HepG2 (cell line): ENCODE results near the gene ADRA2B. TPM values are rescaled to one million over a fixed set of nuclear protein-coding genes. Genes with fewer than 3 reads are reported as not detected.

Source experiments
- AGO2 ChIP-seq: fragments of 200-400 bp; formaldehyde crosslinking; optimal IDR thresholded peaks from 2 replicates; pipeline ENCODE3; 2017; ENCODE audit warnings: mild to moderate bottlenecking, low read depth, low read length, moderate library complexity
- ATM ChIP-seq: fragments of 450-650 bp; IDR thresholded peaks from 2 replicates; pipeline ENCODE4 v1.7.1; 2017; ENCODE audit warnings: mild to moderate bottlenecking, borderline replicate concordance
- HHEX ChIP-seq: IDR thresholded peaks from 2 replicates; pipeline ENCODE4 v1.6.1; 2016; ENCODE audit warnings: control low read depth
- HOXD1 ChIP-seq: sonication (generic); formaldehyde crosslinking; IDR thresholded peaks from 2 replicates; pipeline ENCODE4 v1.5.0; 2020; ENCODE audit warnings: missing genetic modification reagents
- IRF2 ChIP-seq: IDR thresholded peaks from 2 replicates; pipeline ENCODE4 v1.6.1; 2018; ENCODE audit warnings: missing genetic modification reagents, missing compliant biosample characterization
- LCORL ChIP-seq, 2 experiments: fragments of 450-650 bp in 1 of 2; sonication (generic) in 1 of 2; formaldehyde crosslinking in 1 of 2; IDR thresholded peaks; 2 replicates each; pipeline versions ENCODE4 v1.5.0 to v1.6.1; 2017 to 2020; ENCODE audit warnings: antibody characterized with exemption in 1 of 2, missing genetic modification reagents in 1 of 2
- NONO ChIP-seq, 2 experiments: fragments of 450-650 bp in 1 of 2; sonication (generic) in 1 of 2; formaldehyde crosslinking in 1 of 2; IDR thresholded peaks in 1 of 2; conservative IDR thresholded peaks in 1 of 2; 2 replicates each; pipeline versions ENCODE4 v1.6.1 to v1.8.0; 2017 to 2022; ENCODE audit warnings: mild to moderate bottlenecking in 1 of 2, missing genetic modification reagents in 1 of 2, moderate library complexity in 1 of 2
- PLRG1 ChIP-seq: fragments of 450-650 bp; conservative IDR thresholded peaks from 2 replicates; pipeline ENCODE4 v1.6.1; 2016
- SALL1 ChIP-seq: sonication (generic); formaldehyde crosslinking; IDR thresholded peaks from 2 replicates; pipeline ENCODE4 v1.8.0; 2022; ENCODE audit warnings: mild to moderate bottlenecking, missing genetic modification reagents
- YEATS2 ChIP-seq: sonication (generic); formaldehyde crosslinking; IDR thresholded peaks from 2 replicates; pipeline ENCODE4 v1.4.0; 2020; ENCODE audit warnings: missing genetic modification reagents, borderline replicate concordance
- YEATS4 ChIP-seq: sonication (generic); formaldehyde crosslinking; IDR thresholded peaks from 2 replicates; pipeline ENCODE4 v1.4.0; 2020; ENCODE audit warnings: missing genetic modification reagents, borderline replicate concordance
- ZNF431 ChIP-seq: sonication (generic); formaldehyde crosslinking; IDR thresholded peaks from 2 replicates; pipeline ENCODE4 v1.9.0; 2022; ENCODE audit warnings: missing genetic modification reagents, low read depth, mild to moderate bottlenecking, borderline replicate concordance
- ZNF556 ChIP-seq: sonication (generic); formaldehyde crosslinking; IDR thresholded peaks from 2 replicates; pipeline ENCODE4 v1.4.0; 2020; ENCODE audit warnings: mild to moderate bottlenecking, missing genetic modification reagents, borderline replicate concordance
- ZNF672 ChIP-seq: sonication (generic); formaldehyde crosslinking; IDR thresholded peaks from 2 replicates; pipeline ENCODE4 v1.8.1; 2022; ENCODE audit warnings: missing genetic modification reagents
- ZNF777 ChIP-seq: sonication (generic); formaldehyde crosslinking; IDR thresholded peaks from 2 replicates; pipeline ENCODE4 v1.4.0; 2020; ENCODE audit warnings: missing genetic modification reagents
- polyA plus RNA-seq, 8 experiments: library from polyadenylated mRNA; depleted of rRNA in 3 of 8; stranded (reverse) in 7 of 8; unstranded in 1 of 8; fragments of >200 nt; fragmentation: Illumina TruSeq in 4 of 8; extraction: Trizol in 4 of 8; gene quantifications; 2 replicates each; pipeline versions ENCODE4 v1.2.1 to v1.2.3, GENCODE V29; 2011 to 2016; ENCODE audit warnings: low read depth in 4 of 8, missing spikeins in 1 of 8, mixed read lengths in 1 of 8; ENCODE audit not compliant: insufficient read depth in 1 of 8
- total RNA-seq, 5 experiments: library from RNA; depleted of rRNA; stranded (reverse); fragments of >200 nt; fragmentation: Illumina TruSeq; extraction: Trizol; gene quantifications; 2 replicates each; pipeline ENCODE4 v1.2.3, GENCODE V29; 2016; ENCODE audit warnings: low read depth in 1 of 5
- TF ChIP-seq, protein P1 (sequence below): sonication (generic); formaldehyde crosslinking; IDR thresholded peaks from 2 replicates; pipeline ENCODE4 v1.4.0; 2020; ENCODE audit warnings: missing genetic modification reagents
- TF ChIP-seq, protein P2 (sequence below): sonication (generic); formaldehyde crosslinking; IDR thresholded peaks from 2 replicates; pipeline ENCODE4 v1.5.0; 2020; ENCODE audit warnings: missing genetic modification reagents
- TF ChIP-seq, protein P3 (sequence below): IDR thresholded peaks from 2 replicates; pipeline ENCODE4 v1.6.1; 2016
- TF ChIP-seq, protein P4 (sequence below): sonication (generic); formaldehyde crosslinking; IDR thresholded peaks from 2 replicates; pipeline ENCODE4 v1.4.0; 2020; ENCODE audit warnings: missing genetic modification reagents, borderline replicate concordance

Gene ADRA2B
- total and polyA plus RNA-seq, 2 of the 13 experiments (the other 11 are each of a cell fraction or from before 2014, with no cell fraction given) = not detected

DNA sequence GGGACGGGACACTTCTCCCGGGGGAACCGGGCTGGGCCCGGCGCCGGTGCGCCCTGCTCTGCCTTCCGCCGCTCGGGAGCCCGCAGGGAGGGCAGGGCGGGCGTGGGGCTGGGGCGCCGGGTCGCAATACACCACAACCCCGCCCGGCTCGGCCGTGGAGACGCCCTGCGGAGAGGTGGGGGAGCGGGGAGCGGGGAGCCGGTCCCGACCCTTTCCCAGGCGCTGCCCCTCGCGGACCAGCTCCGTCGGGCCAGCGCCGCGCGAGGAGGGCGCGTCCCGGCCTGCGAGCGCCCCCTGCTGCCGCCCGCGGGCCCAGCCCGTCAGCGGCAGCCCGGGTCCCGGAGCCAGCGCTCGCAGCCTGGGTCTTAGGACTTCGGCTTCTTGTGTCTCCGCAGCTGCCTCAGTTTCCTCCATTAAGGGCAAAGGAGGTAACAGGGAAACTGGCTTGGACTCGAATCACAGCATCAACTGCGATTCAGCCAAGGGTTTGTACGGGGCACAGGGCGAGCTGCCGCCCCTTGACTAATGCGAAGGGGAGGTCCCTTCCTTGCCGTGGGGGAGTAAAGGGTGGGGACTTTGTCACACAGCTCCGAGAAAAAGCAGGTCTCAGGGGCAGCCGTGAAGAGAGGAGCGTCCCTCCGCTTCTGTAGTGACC is 635 bp upstream of the ADRA2B start (continued):
- TF ChIP-seq, protein P1, sequence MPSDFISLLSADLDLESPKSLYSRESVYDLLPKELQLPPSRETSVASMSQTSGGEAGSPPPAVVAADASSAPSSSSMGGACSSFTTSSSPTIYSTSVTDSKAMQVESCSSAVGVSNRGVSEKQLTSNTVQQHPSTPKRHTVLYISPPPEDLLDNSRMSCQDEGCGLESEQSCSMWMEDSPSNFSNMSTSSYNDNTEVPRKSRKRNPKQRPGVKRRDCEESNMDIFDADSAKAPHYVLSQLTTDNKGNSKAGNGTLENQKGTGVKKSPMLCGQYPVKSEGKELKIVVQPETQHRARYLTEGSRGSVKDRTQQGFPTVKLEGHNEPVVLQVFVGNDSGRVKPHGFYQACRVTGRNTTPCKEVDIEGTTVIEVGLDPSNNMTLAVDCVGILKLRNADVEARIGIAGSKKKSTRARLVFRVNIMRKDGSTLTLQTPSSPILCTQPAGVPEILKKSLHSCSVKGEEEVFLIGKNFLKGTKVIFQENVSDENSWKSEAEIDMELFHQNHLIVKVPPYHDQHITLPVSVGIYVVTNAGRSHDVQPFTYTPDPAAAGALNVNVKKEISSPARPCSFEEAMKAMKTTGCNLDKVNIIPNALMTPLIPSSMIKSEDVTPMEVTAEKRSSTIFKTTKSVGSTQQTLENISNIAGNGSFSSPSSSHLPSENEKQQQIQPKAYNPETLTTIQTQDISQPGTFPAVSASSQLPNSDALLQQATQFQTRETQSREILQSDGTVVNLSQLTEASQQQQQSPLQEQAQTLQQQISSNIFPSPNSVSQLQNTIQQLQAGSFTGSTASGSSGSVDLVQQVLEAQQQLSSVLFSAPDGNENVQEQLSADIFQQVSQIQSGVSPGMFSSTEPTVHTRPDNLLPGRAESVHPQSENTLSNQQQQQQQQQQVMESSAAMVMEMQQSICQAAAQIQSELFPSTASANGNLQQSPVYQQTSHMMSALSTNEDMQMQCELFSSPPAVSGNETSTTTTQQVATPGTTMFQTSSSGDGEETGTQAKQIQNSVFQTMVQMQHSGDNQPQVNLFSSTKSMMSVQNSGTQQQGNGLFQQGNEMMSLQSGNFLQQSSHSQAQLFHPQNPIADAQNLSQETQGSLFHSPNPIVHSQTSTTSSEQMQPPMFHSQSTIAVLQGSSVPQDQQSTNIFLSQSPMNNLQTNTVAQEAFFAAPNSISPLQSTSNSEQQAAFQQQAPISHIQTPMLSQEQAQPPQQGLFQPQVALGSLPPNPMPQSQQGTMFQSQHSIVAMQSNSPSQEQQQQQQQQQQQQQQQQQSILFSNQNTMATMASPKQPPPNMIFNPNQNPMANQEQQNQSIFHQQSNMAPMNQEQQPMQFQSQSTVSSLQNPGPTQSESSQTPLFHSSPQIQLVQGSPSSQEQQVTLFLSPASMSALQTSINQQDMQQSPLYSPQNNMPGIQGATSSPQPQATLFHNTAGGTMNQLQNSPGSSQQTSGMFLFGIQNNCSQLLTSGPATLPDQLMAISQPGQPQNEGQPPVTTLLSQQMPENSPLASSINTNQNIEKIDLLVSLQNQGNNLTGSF (CRISPR knock-in tag) = no peak
- 0 out of 2 replicates have a peak, but pooled peaks have one; percentile 34 for TF ChIP-seq ZNF556 (CRISPR knock-in tag)
- peak; percentile 19; the same call in 1 of the 2 replicates for TF ChIP-seq SALL1 (CRISPR knock-in tag)
- TF ChIP-seq PLRG1 = no peak
- TF ChIP-seq YEATS2 (CRISPR knock-in tag) = no peak
- TF ChIP-seq YEATS4 (CRISPR knock-in tag) = peak; percentile 54; the same call in 1 of the 2 replicates
- TF ChIP-seq IRF2 (CRISPR knock-in tag) = 0 out of 2 replicates have a peak, but pooled peaks have one; percentile 13
- no peak for TF ChIP-seq HOXD1 (CRISPR knock-in tag)
- TF ChIP-seq NONO (IDR thresholded peaks at IDR 0.05) = no peak
- no peak for TF ChIP-seq NONO (CRISPR knock-in tag; conservative IDR thresholded peaks at IDR 0.05)
- TF ChIP-seq, protein P2, sequence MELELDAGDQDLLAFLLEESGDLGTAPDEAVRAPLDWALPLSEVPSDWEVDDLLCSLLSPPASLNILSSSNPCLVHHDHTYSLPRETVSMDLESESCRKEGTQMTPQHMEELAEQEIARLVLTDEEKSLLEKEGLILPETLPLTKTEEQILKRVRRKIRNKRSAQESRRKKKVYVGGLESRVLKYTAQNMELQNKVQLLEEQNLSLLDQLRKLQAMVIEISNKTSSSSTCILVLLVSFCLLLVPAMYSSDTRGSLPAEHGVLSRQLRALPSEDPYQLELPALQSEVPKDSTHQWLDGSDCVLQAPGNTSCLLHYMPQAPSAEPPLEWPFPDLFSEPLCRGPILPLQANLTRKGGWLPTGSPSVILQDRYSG = 0 out of 2 replicates have a peak, but pooled peaks have one; percentile 45
- TF ChIP-seq HHEX (CRISPR knock-in tag) = no peak
- TF ChIP-seq ZNF777 = peak; percentile 99
- TF ChIP-seq, protein P3, sequence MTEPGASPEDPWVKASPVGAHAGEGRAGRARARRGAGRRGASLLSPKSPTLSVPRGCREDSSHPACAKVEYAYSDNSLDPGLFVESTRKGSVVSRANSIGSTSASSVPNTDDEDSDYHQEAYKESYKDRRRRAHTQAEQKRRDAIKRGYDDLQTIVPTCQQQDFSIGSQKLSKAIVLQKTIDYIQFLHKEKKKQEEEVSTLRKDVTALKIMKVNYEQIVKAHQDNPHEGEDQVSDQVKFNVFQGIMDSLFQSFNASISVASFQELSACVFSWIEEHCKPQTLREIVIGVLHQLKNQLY (CRISPR knock-in tag) = no peak
- TF ChIP-seq ATM = no peak
- TF ChIP-seq ZNF431 (CRISPR knock-in tag) = no peak
- TF ChIP-seq ZNF672 = no peak
- TF ChIP-seq, protein P4, sequence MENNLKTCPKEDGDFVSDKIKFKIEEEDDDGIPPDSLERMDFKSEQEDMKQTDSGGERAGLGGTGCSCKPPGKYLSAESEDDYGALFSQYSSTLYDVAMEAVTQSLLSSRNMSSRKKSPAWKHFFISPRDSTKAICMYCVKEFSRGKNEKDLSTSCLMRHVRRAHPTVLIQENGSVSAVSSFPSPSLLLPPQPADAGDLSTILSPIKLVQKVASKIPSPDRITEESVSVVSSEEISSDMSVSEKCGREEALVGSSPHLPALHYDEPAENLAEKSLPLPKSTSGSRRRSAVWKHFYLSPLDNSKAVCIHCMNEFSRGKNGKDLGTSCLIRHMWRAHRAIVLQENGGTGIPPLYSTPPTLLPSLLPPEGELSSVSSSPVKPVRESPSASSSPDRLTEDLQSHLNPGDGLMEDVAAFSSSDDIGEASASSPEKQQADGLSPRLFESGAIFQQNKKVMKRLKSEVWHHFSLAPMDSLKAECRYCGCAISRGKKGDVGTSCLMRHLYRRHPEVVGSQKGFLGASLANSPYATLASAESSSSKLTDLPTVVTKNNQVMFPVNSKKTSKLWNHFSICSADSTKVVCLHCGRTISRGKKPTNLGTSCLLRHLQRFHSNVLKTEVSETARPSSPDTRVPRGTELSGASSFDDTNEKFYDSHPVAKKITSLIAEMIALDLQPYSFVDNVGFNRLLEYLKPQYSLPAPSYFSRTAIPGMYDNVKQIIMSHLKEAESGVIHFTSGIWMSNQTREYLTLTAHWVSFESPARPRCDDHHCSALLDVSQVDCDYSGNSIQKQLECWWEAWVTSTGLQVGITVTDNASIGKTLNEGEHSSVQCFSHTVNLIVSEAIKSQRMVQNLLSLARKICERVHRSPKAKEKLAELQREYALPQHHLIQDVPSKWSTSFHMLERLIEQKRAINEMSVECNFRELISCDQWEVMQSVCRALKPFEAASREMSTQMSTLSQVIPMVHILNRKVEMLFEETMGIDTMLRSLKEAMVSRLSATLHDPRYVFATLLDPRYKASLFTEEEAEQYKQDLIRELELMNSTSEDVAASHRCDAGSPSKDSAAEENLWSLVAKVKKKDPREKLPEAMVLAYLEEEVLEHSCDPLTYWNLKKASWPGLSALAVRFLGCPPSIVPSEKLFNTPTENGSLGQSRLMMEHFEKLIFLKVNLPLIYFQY (CRISPR knock-in tag) = no peak
- TF ChIP-seq LCORL (IDR thresholded peaks at IDR 0.05) = no peak
- 0 out of 2 replicates have a peak, but pooled peaks have one; percentile 17 for TF ChIP-seq LCORL (CRISPR knock-in tag; IDR thresholded peaks at IDR 0.05)
- no peak for TF ChIP-seq AGO2
